H1 (cell line): ENCODE data around the gene ACTBL2. TPM values are rescaled to one million over a fixed set of nuclear protein-coding genes. Genes with fewer than 3 reads are reported as not detected.
"Not testable (repeated sequence)": the region's sequence is repeated elsewhere in the genome, so short reads cannot be mapped to it uniquely, and the experiment has no call there.

ENCODE experiments used
- CTCF ChIA-PET: fragments of 300-600 bp; sonication (Branson Sonifier 250); formaldehyde crosslinking; loops from one replicate; lab custom pipeline; 2021; ENCODE audit not compliant: partially characterized antibody; lab: Charles Lee
- POLR2A ChIA-PET: fragments of 300-600 bp; sonication (Branson Sonifier 250); formaldehyde crosslinking; loops from one replicate; lab custom pipeline; 2021; ENCODE audit warnings: inconsistent platforms; ENCODE audit not compliant: partially characterized antibody; lab: Charles Lee
- DNase-seq, 2 experiments: peaks; one replicate each; pipeline versions ENCODE4 v3.0.0 to v3.0.0-alpha.2; 2010 to 2022; ENCODE audit warnings: low spot score in 2 of 2, low read depth in 1 of 2, mixed read lengths in 1 of 2
- FAIRE-seq: peaks from 2 replicates; lab custom pipeline; 2011; peaks lifted over from hg19 to GRCh38; lab: Jason Lieb, UNC
- H2AFZ ChIP-seq: 2 replicates; pipeline ENCODE4 v1.8.1; 2012; ENCODE audit warnings: low read length, inconsistent platforms
- H2AK5ac ChIP-seq: 2 replicates; pipeline ENCODE4 v1.6.1; 2013; ENCODE audit warnings: low read depth, low read length
- H2BK120ac ChIP-seq: replicated peaks from 2 replicates; pipeline ENCODE3; 2013; ENCODE audit warnings: low read depth, low read length, inconsistent platforms
- H2BK12ac ChIP-seq: 2 replicates; pipeline ENCODE4 v1.6.1; 2013; ENCODE audit warnings: low read depth, low read length
- H2BK15ac ChIP-seq: 2 replicates; pipeline ENCODE4 v1.6.1; 2013; ENCODE audit warnings: low read length
- H2BK20ac ChIP-seq: 2 replicates; pipeline ENCODE4 v1.6.1; 2013; ENCODE audit warnings: low read length
- H2BK5ac ChIP-seq: 2 replicates; pipeline ENCODE4 v1.6.1; 2013; ENCODE audit warnings: low read depth, low read length
- H3K14ac ChIP-seq: 2 replicates; pipeline ENCODE4 v1.6.1; 2013; ENCODE audit warnings: inconsistent platforms; ENCODE audit not compliant: insufficient read length
- H3K18ac ChIP-seq: 2 replicates; pipeline ENCODE4 v1.6.1; 2013; ENCODE audit warnings: low read length; ENCODE audit errors: extremely low read depth
- H3K23ac ChIP-seq: 2 replicates; pipeline ENCODE4 v1.6.1; 2013; ENCODE audit warnings: inconsistent platforms; ENCODE audit not compliant: insufficient read length
- H3K23me2 ChIP-seq: 2 replicates; pipeline ENCODE4 v1.6.1; 2013; ENCODE audit warnings: low read depth, low read length
- H3K27ac ChIP-seq: 2 replicates; pipeline ENCODE4 v1.6.1; 2011; ENCODE audit warnings: low read depth, low read length, inconsistent platforms
- H3K27me3 ChIP-seq, 4 experiments: replicated peaks in 1 of 4; 1 replicate in 1 of 4; 2 replicates in 3 of 4; pipeline versions ENCODE4 v1.6.1 to v1.8.1; 2011 to 2013; ENCODE audit warnings: low read length in 3 of 4, mild to moderate bottlenecking in 3 of 4, inconsistent platforms in 2 of 4, mixed read lengths in 2 of 4, moderate library complexity in 1 of 4; ENCODE audit not compliant: control insufficient read depth in 3 of 4, insufficient read depth in 3 of 4; ENCODE audit errors: extremely low read depth in 1 of 4
- H3K36me3 ChIP-seq, 4 experiments: 2 replicates each; pipeline versions ENCODE4 v1.6.1 to v1.8.1; 2011 to 2013; ENCODE audit warnings: mild to moderate bottlenecking in 4 of 4, low read length in 3 of 4, moderate library complexity in 2 of 4, control low read depth in 1 of 4, inconsistent platforms in 1 of 4; ENCODE audit not compliant: insufficient read depth in 4 of 4, control insufficient read depth in 2 of 4
- H3K4ac ChIP-seq: replicated peaks from 2 replicates; pipeline ENCODE3; 2013; ENCODE audit warnings: low read length, low read depth, mixed read lengths, inconsistent platforms; ENCODE audit not compliant: insufficient read length
- H3K4me1 ChIP-seq, 4 experiments: replicated peaks in 1 of 4; 1 replicate in 1 of 4; 2 replicates in 3 of 4; pipeline versions ENCODE4 v1.6.1 to v1.8.1; 2011 to 2013; ENCODE audit warnings: low read length in 3 of 4, inconsistent platforms in 2 of 4, mixed read lengths in 1 of 4; ENCODE audit not compliant: insufficient read depth in 4 of 4, control insufficient read depth in 3 of 4
- H3K4me2 ChIP-seq, 2 experiments: 2 replicates each; pipeline versions ENCODE4 v1.6.1 to v1.8.1; 2011 to 2013; ENCODE audit warnings: low read depth in 2 of 2, low read length in 2 of 2, control low read depth in 1 of 2, inconsistent platforms in 1 of 2, mild to moderate bottlenecking in 1 of 2; ENCODE audit not compliant: insufficient read depth in 1 of 2
- H3K4me3 ChIP-seq, 4 experiments: fragments of 200-600, 300-600 bp in 1 of 4; sonication (generic), shearing (Covaris generic), sonication (Bioruptor Twin) in 1 of 4; 2 replicates each; pipeline versions ENCODE4 v1.5.1 to v1.8.1; 2011 to 2016; ENCODE audit warnings: low read length in 4 of 4, low read depth in 3 of 4, control low read depth in 2 of 4, inconsistent platforms in 2 of 4, mild to moderate bottlenecking in 2 of 4, mixed read lengths in 1 of 4, moderate library complexity in 1 of 4; ENCODE audit not compliant: insufficient read depth in 2 of 4; ENCODE audit errors: extremely low read depth in 1 of 4
- H3K56ac ChIP-seq: replicated peaks from 2 replicates; pipeline ENCODE3; 2013; ENCODE audit warnings: low read depth, mild to moderate bottlenecking, mixed read lengths, low read length, inconsistent platforms; ENCODE audit not compliant: insufficient read length
- H3K79me1 ChIP-seq: 2 replicates; pipeline ENCODE4 v1.6.1; 2013; ENCODE audit warnings: low read depth, low read length, control low read depth
- H3K79me2 ChIP-seq, 2 experiments: 2 replicates each; pipeline versions ENCODE4 v1.6.1 to v1.8.1; 2012 to 2013; ENCODE audit warnings: low read length in 2 of 2, mild to moderate bottlenecking in 2 of 2, inconsistent platforms in 1 of 2; ENCODE audit not compliant: insufficient read depth in 2 of 2, control insufficient read depth in 1 of 2
- H3K9ac ChIP-seq, 4 experiments: replicated peaks in 1 of 4; 1 replicate in 1 of 4; 2 replicates in 3 of 4; pipeline versions ENCODE4 v1.6.1 to v1.8.1; 2011 to 2013; ENCODE audit warnings: low read depth in 3 of 4, low read length in 3 of 4, control low read depth in 2 of 4, mild to moderate bottlenecking in 2 of 4, moderate library complexity in 2 of 4, inconsistent platforms in 1 of 4; ENCODE audit errors: extremely low read depth in 1 of 4
- H3K9me3 ChIP-seq, 2 experiments: 2 replicates each; pipeline versions ENCODE4 v1.6.1 to v1.8.1; 2012 to 2013; ENCODE audit warnings: mild to moderate bottlenecking in 2 of 2, moderate library complexity in 2 of 2, control low read depth in 1 of 2, inconsistent platforms in 1 of 2, low read depth in 1 of 2, low read length in 1 of 2, mixed read lengths in 1 of 2; ENCODE audit not compliant: insufficient read depth in 2 of 2
- H4K20me1 ChIP-seq, 2 experiments: replicated peaks in 1 of 2; 2 replicates each; pipeline versions ENCODE3 to v1.8.1; 2011 to 2013; ENCODE audit warnings: inconsistent platforms in 2 of 2, low read length in 2 of 2, mild to moderate bottlenecking in 1 of 2; ENCODE audit not compliant: insufficient read depth in 2 of 2, control insufficient read depth in 1 of 2
- H4K5ac ChIP-seq: 2 replicates; pipeline ENCODE4 v1.6.1; 2013; ENCODE audit warnings: low read length, low read depth, mixed read lengths, inconsistent platforms; ENCODE audit not compliant: insufficient read length
- H4K8ac ChIP-seq: 2 replicates; pipeline ENCODE4 v1.8.0; 2013; ENCODE audit warnings: mild to moderate bottlenecking, moderate library complexity, low read length, inconsistent platforms; ENCODE audit not compliant: insufficient read depth; ENCODE audit errors: extremely low read depth
- H4K91ac ChIP-seq: replicated peaks from 2 replicates; pipeline ENCODE3; 2013; ENCODE audit warnings: low read length, mixed read lengths, inconsistent platforms; ENCODE audit not compliant: insufficient read length
- WGBS, 2 experiments: shearing (Covaris generic) in 1 of 2; methylation state at CpG; one replicate each; pipeline versions ENCODE4 v1.1.6 to v1.1.7; 2013 to 2015; ENCODE audit warnings: low lambda C conversion rate in 2 of 2, mixed read lengths in 2 of 2, inconsistent platforms in 1 of 2, low coverage in 1 of 2, missing lambda C conversion rate in 1 of 2; ENCODE audit not compliant: insufficient replicate concordance in 2 of 2, insufficient coverage in 1 of 2, insufficient read length in 1 of 2; ENCODE audit errors: extremely low coverage in 1 of 2, missing lambda C conversion rate in 1 of 2; 5-methylcytosine and 5-hydroxymethylcytosine counted together
- polyA plus RNA-seq, 7 experiments: library from polyadenylated mRNA; depleted of rRNA in 3 of 7; stranded (reverse) in 5 of 7; unstranded in 2 of 7; fragments of >200 nt in 5 of 7; fragments of 200-250 nt in 2 of 7; gene quantifications; 1 replicate in 5 of 7; 2 replicates in 1 of 7; 4 replicates in 1 of 7; pipeline versions ENCODE4 v1.2.1 to v1.2.3, GENCODE V29; 2011 to 2013; ENCODE audit warnings: missing spikeins in 2 of 7, mixed read lengths in 2 of 7
- total RNA-seq: library from RNA; stranded (reverse); fragmentation: NEBNext Ultra II Directional; extraction: Animal tissue kit (Norgen Biotek cat#: 25700); gene quantifications from 2 replicates; pipeline ENCODE4 v1.2.1, GENCODE V29; 2021

The ACTBL2 gene
- total and polyA plus RNA-seq, 2 of the 8 experiments (the other 6 are each of a cell fraction or from before 2014, with no cell fraction given): not detected

- DNase-seq, H4K5ac ChIP-seq, H3K18ac ChIP-seq, POLR2A ChIA-PET, H3K79me1 ChIP-seq, H2BK20ac ChIP-seq, H3K56ac ChIP-seq, H2AK5ac ChIP-seq, H4K91ac ChIP-seq, H2AFZ ChIP-seq, H3K4me2 ChIP-seq, H3K23me2 ChIP-seq, H3K4me3 ChIP-seq, CTCF ChIA-PET, H2BK12ac ChIP-seq, H3K27me3 ChIP-seq, H4K20me1 ChIP-seq, H2BK5ac ChIP-seq, H2BK120ac ChIP-seq, H3K23ac ChIP-seq, H3K9ac ChIP-seq, H3K14ac ChIP-seq, H3K79me2 ChIP-seq, H3K4me1 ChIP-seq, FAIRE-seq, H3K27ac ChIP-seq, H4K8ac ChIP-seq, H2BK15ac ChIP-seq, H3K36me3 ChIP-seq, H3K4ac ChIP-seq: not testable (repeated sequence)
- WGBS, 2 experiments: 100% methylated on average over 8 of the region's 17 CpGs; no CpG with 5 or more reads in 1 of the 2 experiments
- H3K9me3 ChIP-seq: peaks cover 12 to 17% of the 10 kb centered on the region in 2 experiments; a peak in 2 of 4 replicates
Measured at GRCh38 chr5:57518415-57518814, 35.8 kb upstream of the ACTBL2 start.
